Measurements from ENCODE around the gene LUZP2. TPM values are rescaled to one million over a fixed set of nuclear protein-coding genes. Genes with fewer than 3 reads are reported as not detected.

Gene LUZP2
- polyA plus RNA-seq, 1 donor: 2.8 TPM

DNA sequence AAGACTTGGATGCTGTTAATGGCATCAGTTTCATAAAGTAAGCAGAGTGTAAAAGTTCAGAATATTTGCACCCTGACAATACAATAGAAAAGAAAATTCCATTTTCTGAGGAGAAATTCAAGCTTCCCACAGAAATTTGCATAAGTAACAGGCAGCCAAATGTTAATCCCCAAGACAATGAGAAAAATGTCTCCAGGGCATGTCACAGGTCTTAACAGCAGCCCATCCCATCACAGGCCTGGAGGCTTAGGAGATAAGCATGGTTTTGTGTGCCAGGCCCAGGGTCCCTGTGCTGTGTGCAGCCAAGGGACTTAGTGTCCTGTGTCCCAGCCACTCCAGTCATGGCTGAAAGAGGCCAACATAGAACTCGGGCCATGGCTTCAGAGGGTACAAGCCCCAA, 347.6 kb downstream of the LUZP2 start:
- WGBS (ENCODE audit: insufficient coverage, low lambda C conversion rate): no CpG with 5 or more reads among the region's 1 CpG
- DNase-seq: no peak

DNA sequence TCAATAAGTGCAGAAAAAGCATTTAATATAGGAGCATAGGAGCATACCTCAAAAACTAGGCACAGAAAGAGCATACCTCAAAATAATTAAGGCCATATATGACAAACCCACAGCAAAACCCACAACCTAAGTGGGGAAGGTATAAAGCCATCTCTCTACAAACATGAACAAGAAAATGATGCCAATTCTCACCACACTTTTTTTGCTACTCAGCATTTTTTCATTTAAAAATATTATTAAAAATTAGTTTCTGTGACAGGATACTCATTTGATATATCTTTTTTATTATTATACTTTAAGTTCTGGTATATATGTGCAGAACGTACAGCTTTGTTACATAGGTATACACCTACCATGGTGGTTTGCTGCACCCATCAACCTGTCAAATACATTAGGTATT, 352.0 kb downstream of the LUZP2 start:
- Histone ChIP-seq H3K4me1 (ENCODE audit: control insufficient read depth, insufficient read depth, low read length) (no peaks in the 10 kb centered on the region), H3K36me3 (ENCODE audit: control insufficient read depth, insufficient read depth, low read length) (no peaks in the 10 kb centered on the region), H3K4me3 (ENCODE audit: low read length) (no peak overlapping the region), H3K27ac (ENCODE audit: low read length) (no peak overlapping the region), H3K27me3 (ENCODE audit: control insufficient read depth, insufficient read depth, low read length) (no peaks in the 10 kb centered on the region), H3K9me3 (ENCODE audit: control insufficient read depth, low read depth, low read length) (no peaks in the 10 kb centered on the region)
- DNase-seq: no peak
- no CpG with 5 or more reads among the region's 1 CpG for WGBS (ENCODE audit: insufficient coverage, low lambda C conversion rate)

More for the DNA sequence above, 347.6 kb downstream of the LUZP2 start:
- Histone ChIP-seq H3K36me3 (ENCODE audit: control insufficient read depth, insufficient read depth, low read length) (no peaks in the 10 kb centered on the region), H3K4me1 (ENCODE audit: control insufficient read depth, insufficient read depth, low read length) (no peaks in the 10 kb centered on the region), H3K9me3 (ENCODE audit: control insufficient read depth, low read depth, low read length) (no peaks in the 10 kb centered on the region), H3K27me3 (ENCODE audit: control insufficient read depth, insufficient read depth, low read length) (no peaks in the 10 kb centered on the region), H3K4me3 (ENCODE audit: low read length) (no peak overlapping the region), H3K27ac (ENCODE audit: low read length) (no peak overlapping the region)

DNA sequence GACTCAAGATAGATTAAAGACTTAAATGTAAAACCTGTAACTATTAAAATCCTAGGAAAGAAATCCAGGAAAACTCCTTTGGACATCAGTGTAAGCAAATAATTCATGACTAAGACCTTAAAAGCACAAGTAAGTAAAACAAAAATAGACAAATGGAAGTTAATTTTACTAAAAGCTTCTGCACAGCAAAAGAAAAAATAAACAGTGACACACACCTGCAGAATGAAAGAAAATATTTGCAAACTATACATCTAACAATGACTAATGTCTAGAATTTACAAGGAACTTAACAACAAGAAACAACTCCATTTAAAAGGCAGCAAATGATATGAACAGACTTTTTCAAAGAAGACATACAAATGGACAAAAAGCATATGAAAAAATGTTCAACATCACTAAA, 359.1 kb downstream of the LUZP2 start:
- Histone ChIP-seq H3K4me3 (ENCODE audit: low read length) (no peak overlapping the region), H3K9me3 (ENCODE audit: control insufficient read depth, low read depth, low read length) (no peaks in the 10 kb centered on the region), H3K36me3 (ENCODE audit: control insufficient read depth, insufficient read depth, low read length) (no peaks in the 10 kb centered on the region), H3K27ac (ENCODE audit: low read length) (no peak overlapping the region), H3K4me1 (ENCODE audit: control insufficient read depth, insufficient read depth, low read length) (no peaks in the 10 kb centered on the region), H3K27me3 (ENCODE audit: control insufficient read depth, insufficient read depth, low read length) (no peaks in the 10 kb centered on the region)
- DNase-seq: no peak

DNA sequence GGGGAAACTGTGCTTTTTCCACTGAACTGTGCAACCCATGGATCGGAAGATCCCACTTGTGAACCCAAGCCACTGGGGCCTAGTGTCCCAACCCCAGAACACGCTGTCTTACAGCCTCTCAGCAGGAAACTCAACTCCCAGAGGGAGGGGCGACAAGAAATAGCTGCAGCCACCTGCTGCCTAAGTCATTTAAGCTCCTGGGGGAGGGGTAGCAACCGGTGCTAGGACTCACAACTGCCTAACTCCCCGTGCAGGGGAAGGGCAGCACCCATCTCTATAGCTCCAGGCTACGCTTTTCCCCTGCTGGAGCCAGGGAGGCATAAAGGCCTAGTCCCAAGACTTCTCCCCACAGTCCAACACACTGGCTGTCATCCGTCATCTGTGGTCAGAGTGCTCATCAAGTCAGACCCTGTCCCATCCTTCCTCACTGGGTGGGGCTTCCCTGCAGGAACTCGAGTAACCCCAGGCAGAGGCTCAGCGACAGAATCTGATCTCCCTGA, 363.0 kb downstream of the LUZP2 start:
- Histone ChIP-seq H3K9me3 (ENCODE audit: control insufficient read depth, low read depth, low read length) (no peaks in the 10 kb centered on the region), H3K27ac (ENCODE audit: low read length) (no peak overlapping the region), H3K27me3 (ENCODE audit: control insufficient read depth, insufficient read depth, low read length) (no peaks in the 10 kb centered on the region), H3K4me1 (ENCODE audit: control insufficient read depth, insufficient read depth, low read length) (no peaks in the 10 kb centered on the region), H3K4me3 (ENCODE audit: low read length) (no peak overlapping the region), H3K36me3 (ENCODE audit: control insufficient read depth, insufficient read depth, low read length) (no peaks in the 10 kb centered on the region)
- no peak for DNase-seq
- no CpG with 5 or more reads among the region's 9 CpGs for WGBS (ENCODE audit: insufficient coverage, low lambda C conversion rate)

DNA sequence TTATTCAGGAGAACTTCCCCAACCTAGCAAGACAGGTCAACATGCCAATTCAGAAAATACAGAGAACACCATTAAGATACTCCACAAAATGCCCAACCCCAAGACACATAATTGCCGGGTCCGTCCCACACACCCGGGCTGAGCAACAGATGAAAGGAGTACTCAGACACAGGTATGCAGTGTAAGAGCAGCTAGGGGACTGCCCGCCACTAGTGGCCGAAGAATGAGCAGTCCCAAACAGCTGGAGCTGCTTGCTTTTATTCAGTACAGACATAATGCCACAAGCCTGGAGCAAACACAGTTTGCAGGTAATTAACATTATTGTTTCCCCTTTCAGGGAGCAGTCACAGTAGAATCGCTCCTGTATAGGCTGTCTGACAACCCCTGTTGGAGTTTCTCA, 364.6 kb downstream of the LUZP2 start:
- H3K27me3 ChIP-seq (ENCODE audit: control insufficient read depth, insufficient read depth, low read length): no peaks in the 10 kb centered on the region
- no peak overlapping the region for H3K27ac ChIP-seq (ENCODE audit: low read length)
- H3K4me3 ChIP-seq (ENCODE audit: low read length): no peak overlapping the region
- no peak for DNase-seq
- no CpG with 5 or more reads among the region's 6 CpGs for WGBS (ENCODE audit: insufficient coverage, low lambda C conversion rate)
- H3K4me1 ChIP-seq (ENCODE audit: control insufficient read depth, insufficient read depth, low read length): no peaks in the 10 kb centered on the region
- H3K36me3 ChIP-seq (ENCODE audit: control insufficient read depth, insufficient read depth, low read length): no peaks in the 10 kb centered on the region
- H3K9me3 ChIP-seq (ENCODE audit: control insufficient read depth, low read depth, low read length): no peaks in the 10 kb centered on the region

DNA sequence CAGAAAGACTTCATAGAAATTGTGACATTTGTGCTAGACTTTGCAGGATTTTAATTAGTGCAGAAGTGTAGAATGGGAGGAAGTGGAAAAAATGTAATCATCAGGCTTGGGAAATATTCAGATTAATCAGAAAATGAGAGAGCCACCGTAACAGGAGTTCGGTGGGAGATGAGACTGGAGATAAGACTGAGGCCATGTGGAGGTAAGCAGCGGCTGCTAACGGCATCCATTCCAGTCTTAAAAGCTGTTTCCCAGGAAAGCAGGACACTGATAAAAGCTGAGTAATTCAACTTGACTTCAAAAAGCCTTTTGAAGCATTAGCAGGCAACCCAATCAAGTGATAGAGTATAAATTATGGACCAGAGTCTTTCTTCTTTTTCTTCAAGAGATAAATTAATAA, 369.9 kb downstream of the LUZP2 start:
- no peaks in the 10 kb centered on the region for H3K27me3 ChIP-seq (ENCODE audit: control insufficient read depth, insufficient read depth, low read length)
- DNase-seq: no peak
- H3K4me1 ChIP-seq (ENCODE audit: control insufficient read depth, insufficient read depth, low read length): no peaks in the 10 kb centered on the region
- WGBS (ENCODE audit: insufficient coverage, low lambda C conversion rate): 47% methylated on average over 3 of the region's 4 CpGs
- H3K27ac ChIP-seq (ENCODE audit: low read length): no peak overlapping the region
- no peak overlapping the region for H3K4me3 ChIP-seq (ENCODE audit: low read length)
- no peaks in the 10 kb centered on the region for H3K36me3 ChIP-seq (ENCODE audit: control insufficient read depth, insufficient read depth, low read length)
- H3K9me3 ChIP-seq (ENCODE audit: control insufficient read depth, low read depth, low read length): no peaks in the 10 kb centered on the region

DNA sequence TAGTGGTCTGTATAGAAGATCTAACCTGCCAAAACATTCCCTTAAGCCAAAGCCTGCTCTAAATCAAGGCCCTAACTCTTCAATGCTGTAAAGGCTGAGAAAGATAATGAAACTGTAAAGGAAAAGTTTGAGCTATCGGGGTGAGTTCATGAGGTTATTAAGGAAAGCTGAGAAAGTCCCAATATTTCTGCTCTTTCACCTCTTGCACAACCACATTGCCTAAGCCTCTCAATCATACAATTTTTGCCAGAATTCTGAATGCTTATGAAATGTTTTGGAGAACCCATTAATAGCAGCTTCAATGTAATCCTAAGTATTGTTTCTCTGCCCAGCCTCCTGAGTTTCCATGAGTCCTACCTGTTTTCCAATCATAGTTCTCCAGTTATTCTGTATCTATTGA, 373.2 kb downstream of the LUZP2 start:
- Histone ChIP-seq H3K27ac (ENCODE audit: low read length) (no peak overlapping the region), H3K36me3 (ENCODE audit: control insufficient read depth, insufficient read depth, low read length) (no peaks in the 10 kb centered on the region), H3K27me3 (ENCODE audit: control insufficient read depth, insufficient read depth, low read length) (no peaks in the 10 kb centered on the region), H3K4me1 (ENCODE audit: control insufficient read depth, insufficient read depth, low read length) (no peaks in the 10 kb centered on the region), H3K9me3 (ENCODE audit: control insufficient read depth, low read depth, low read length) (no peaks in the 10 kb centered on the region), H3K4me3 (ENCODE audit: low read length) (no peak overlapping the region)
- DNase-seq: no peak
- WGBS (ENCODE audit: insufficient coverage, low lambda C conversion rate): 83% methylated on average over 1 of the region's 1 CpG

DNA sequence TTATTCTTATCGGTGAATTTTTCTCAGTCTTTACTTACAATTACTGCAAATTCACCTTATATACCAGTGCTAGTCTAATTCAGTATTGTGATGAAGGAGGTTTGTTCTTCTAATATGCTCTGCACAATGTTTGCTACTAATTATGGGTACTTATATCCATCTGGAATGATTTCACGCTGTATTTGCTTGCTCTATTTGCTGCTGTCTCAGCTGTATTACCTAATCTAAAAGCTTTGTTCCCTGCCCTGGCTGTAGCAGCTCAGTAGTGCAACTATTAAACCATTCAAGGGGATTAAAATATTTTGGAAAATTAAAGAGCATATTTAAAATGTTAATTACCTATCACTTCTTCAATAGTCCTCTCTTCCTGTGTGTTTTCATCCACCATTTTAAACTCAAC, 375.3 kb downstream of the LUZP2 start:
- Histone ChIP-seq H3K27me3 (ENCODE audit: control insufficient read depth, insufficient read depth, low read length) (no peaks in the 10 kb centered on the region), H3K36me3 (ENCODE audit: control insufficient read depth, insufficient read depth, low read length) (no peaks in the 10 kb centered on the region), H3K4me3 (ENCODE audit: low read length) (no peak overlapping the region), H3K27ac (ENCODE audit: low read length) (no peak overlapping the region), H3K4me1 (ENCODE audit: control insufficient read depth, insufficient read depth, low read length) (no peaks in the 10 kb centered on the region), H3K9me3 (ENCODE audit: control insufficient read depth, low read depth, low read length) (no peaks in the 10 kb centered on the region)
- WGBS (ENCODE audit: insufficient coverage, low lambda C conversion rate): 100% methylated on average over 1 of the region's 2 CpGs
- no peak for DNase-seq

DNA sequence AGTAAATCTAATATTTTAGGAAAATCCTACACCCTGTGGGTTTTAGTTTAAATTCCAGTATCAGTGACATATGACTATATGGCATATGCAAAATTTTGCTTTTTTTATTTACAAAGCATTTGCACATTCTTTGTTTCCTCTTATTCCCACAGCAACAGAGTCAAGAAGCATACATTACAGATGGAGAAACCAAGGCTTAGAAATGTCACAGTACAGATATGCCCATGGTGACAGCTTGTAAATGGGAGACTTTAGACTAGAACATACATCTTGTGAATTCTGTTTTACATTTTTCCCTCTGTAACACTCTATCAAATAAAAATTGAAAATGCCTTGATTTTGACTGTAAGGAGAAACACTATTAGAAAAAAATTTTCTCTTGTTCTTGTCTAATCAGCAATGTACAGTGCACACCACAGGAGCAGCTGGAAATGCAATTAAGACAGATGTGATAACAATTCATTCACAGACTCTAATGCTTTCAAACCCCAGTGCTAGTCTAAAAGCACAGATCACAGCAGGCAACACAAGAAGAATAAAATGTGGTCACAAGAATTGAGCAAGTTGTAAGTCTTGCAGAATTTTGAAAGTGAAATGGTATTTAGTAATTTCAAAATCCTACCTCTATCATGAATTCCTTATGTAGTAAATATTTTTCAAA, 375.9 kb downstream of the LUZP2 start:
- Histone ChIP-seq H3K9me3 (ENCODE audit: control insufficient read depth, low read depth, low read length) (no peaks in the 10 kb centered on the region), H3K4me3 (ENCODE audit: low read length) (no peak overlapping the region), H3K27ac (ENCODE audit: low read length) (no peak overlapping the region), H3K27me3 (ENCODE audit: control insufficient read depth, insufficient read depth, low read length) (no peaks in the 10 kb centered on the region), H3K4me1 (ENCODE audit: control insufficient read depth, insufficient read depth, low read length) (no peaks in the 10 kb centered on the region), H3K36me3 (ENCODE audit: control insufficient read depth, insufficient read depth, low read length) (no peaks in the 10 kb centered on the region)
- DNase-seq: no peak

DNA sequence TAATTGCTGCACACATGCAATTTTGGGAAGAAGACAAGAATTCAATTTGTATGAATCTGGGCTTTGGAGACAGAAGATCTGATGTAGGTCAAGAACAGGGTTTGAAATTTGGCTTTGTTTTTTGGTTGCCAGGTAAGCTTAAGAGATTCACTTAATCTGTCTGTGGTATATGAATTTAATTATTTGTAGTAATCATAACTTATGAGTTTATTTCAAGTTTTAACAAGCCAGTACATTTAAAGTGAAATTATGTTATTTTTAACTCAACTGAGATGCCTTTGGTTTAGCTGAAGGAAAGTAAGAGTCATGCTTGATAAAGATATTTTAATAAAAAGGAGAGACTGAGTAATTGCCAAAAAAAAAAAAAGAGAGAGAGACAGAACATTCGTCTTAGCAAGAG, 384.1 kb downstream of the LUZP2 start:
- no peak for DNase-seq
- no peaks in the 10 kb centered on the region for H3K36me3 ChIP-seq (ENCODE audit: control insufficient read depth, insufficient read depth, low read length)
- H3K4me3 ChIP-seq (ENCODE audit: low read length): no peak overlapping the region
- H3K27ac ChIP-seq (ENCODE audit: low read length): no peak overlapping the region
- WGBS (ENCODE audit: insufficient coverage, low lambda C conversion rate): 63% methylated on average over 1 of the region's 1 CpG
- no peaks in the 10 kb centered on the region for H3K9me3 ChIP-seq (ENCODE audit: control insufficient read depth, low read depth, low read length)
- no peaks in the 10 kb centered on the region for H3K27me3 ChIP-seq (ENCODE audit: control insufficient read depth, insufficient read depth, low read length)
- no peaks in the 10 kb centered on the region for H3K4me1 ChIP-seq (ENCODE audit: control insufficient read depth, insufficient read depth, low read length)

DNA sequence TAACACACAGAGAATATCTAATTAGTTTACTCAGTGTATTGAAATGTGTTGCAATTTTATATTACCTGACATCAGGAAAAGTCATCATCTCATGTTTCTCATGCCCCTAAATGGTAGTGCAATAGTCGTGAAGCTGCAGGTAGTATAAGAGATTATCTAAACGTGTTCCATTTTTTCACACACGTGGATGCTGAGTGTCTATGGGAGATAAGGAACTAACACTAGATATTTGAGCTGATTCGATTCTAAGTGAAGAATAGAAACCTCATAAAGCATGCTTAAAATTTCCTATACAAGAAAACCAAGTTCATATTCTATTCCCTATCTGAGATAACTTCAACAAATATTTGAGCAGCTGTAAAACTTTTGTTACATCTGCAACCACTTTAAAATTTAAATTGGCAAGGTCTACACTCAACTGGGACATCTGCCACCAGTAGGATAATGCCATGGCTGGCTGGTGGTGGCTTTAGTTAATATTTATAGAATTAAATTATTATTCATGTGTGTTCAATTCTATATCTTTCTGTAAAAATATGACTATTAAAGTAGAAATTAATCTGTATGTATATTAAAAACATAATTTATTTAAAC, 388.8 kb downstream of the LUZP2 start:
- WGBS (ENCODE audit: insufficient coverage, low lambda C conversion rate): 60% methylated on average over 2 of the region's 4 CpGs
- Histone ChIP-seq H3K4me1 (ENCODE audit: control insufficient read depth, insufficient read depth, low read length) (no peaks in the 10 kb centered on the region), H3K27me3 (ENCODE audit: control insufficient read depth, insufficient read depth, low read length) (no peaks in the 10 kb centered on the region), H3K9me3 (ENCODE audit: control insufficient read depth, low read depth, low read length) (no peaks in the 10 kb centered on the region), H3K27ac (ENCODE audit: low read length) (no peak overlapping the region), H3K36me3 (ENCODE audit: control insufficient read depth, insufficient read depth, low read length) (no peaks in the 10 kb centered on the region), H3K4me3 (ENCODE audit: low read length) (no peak overlapping the region)
- DNase-seq: no peak
